GM21528 (cell line): ENCODE measurements around the gene TESPA1.

ENCODE experiments used
- ATAC-seq: cut with Tn5 transposase; IDR thresholded peaks from one replicate; pipeline ENCODE4 v1.9.1; 2021; ENCODE audit warnings: mild to moderate bottlenecking, moderate library complexity; ENCODE audit not compliant: unreplicated experiment, low FRiP score

The TESPA1 gene

GRCh38 chr12:54984658-54985376 is at the start of gene TESPA1:
Gene TESPA1 (minus strand): TSS chr12:54984762. CDS start chr12:54974562, 10,200 bp downstream.
- peak; percentile 98 for ATAC-seq

- ATAC-seq, result no peak
These were observed 49.7 kb upstream of the TESPA1 start for GRCh38 chr12:55034218-55034617.

- no peak for ATAC-seq
These were observed 40.9 kb upstream of the TESPA1 start for GRCh38 chr12:55025508-55025907.

- no peak for ATAC-seq
These were observed 40.0 kb upstream of the TESPA1 start for GRCh38 chr12:55024575-55024974.

GRCh38 chr12:55019784-55020183 is 35.2 kb upstream of the TESPA1 start, which contains the start of gene NEUROD4:
Gene NEUROD4 (plus strand): TSS chr12:55019974. CDS start chr12:55026440, 6,466 bp downstream.
- no peak for ATAC-seq

- ATAC-seq, result no peak
These were observed 32.9 kb upstream of the TESPA1 start for GRCh38 chr12:55017416-55017925.

GRCh38 chr12:55008944-55009585 is 24.5 kb upstream of the TESPA1 start:
- ATAC-seq, result no peak

- no peak for ATAC-seq
These were observed 17.8 kb upstream of the TESPA1 start for GRCh38 chr12:55002355-55002754.

GRCh38 chr12:55001198-55001868 is 16.8 kb upstream of the TESPA1 start:
- ATAC-seq, result no peak

- no peak for ATAC-seq
These were observed 14.5 kb upstream of the TESPA1 start for GRCh38 chr12:54998958-54999510.

- ATAC-seq, result no peak
These were observed 13.5 kb upstream of the TESPA1 start for GRCh38 chr12:54997929-54998522.

GRCh38 chr12:54996205-54996604 is 11.6 kb upstream of the TESPA1 start:
- no peak for ATAC-seq

GRCh38 chr12:54993181-54993835 is 8.7 kb upstream of the TESPA1 start:
- no peak for ATAC-seq

GRCh38 chr12:54991991-54992375 is 7.4 kb upstream of the TESPA1 start:
- ATAC-seq, result no peak

GRCh38 chr12:54991161-54991990 is 6.8 kb upstream of the TESPA1 start:
- ATAC-seq, result peak; percentile 83

GRCh38 chr12:54989829-54990228 is 5.3 kb upstream of the TESPA1 start:
- no peak for ATAC-seq

- no peak for ATAC-seq
These were observed 4.0 kb upstream of the TESPA1 start for GRCh38 chr12:54988402-54989054.

- no peak for ATAC-seq
These were observed 3.2 kb upstream of the TESPA1 start for GRCh38 chr12:54987611-54988231.
